SK-N-SH (cell line): Measurements from ENCODE around the gene JPH3.

Experiments
- ELF1 ChIP-seq: IDR thresholded peaks from 2 replicates; pipeline ENCODE4 v1.4.0; 2012
- GABPA ChIP-seq: IDR thresholded peaks from 2 replicates; pipeline ENCODE4 v1.4.0; 2012; ENCODE audit warnings: low read depth, mild to moderate bottlenecking
- SIN3A ChIP-seq: IDR thresholded peaks from 2 replicates; pipeline ENCODE4 v1.6.1; 2012; ENCODE audit warnings: low read depth, mild to moderate bottlenecking, low read length, moderate library complexity, borderline replicate concordance
- ZBTB33 ChIP-seq: IDR thresholded peaks from 2 replicates; pipeline ENCODE4 v1.4.0; 2012; ENCODE audit warnings: low read depth, borderline replicate concordance
- TF ChIP-seq, protein P1 (sequence below): fragments of 200-600 bp; sonication (generic); IDR thresholded peaks from 2 replicates; pipeline ENCODE4 v1.6.1; 2017; ENCODE audit warnings: antibody characterized with exemption, mild to moderate bottlenecking, moderate library complexity
- TF ChIP-seq, protein P2 (sequence below): IDR thresholded peaks from 2 replicates; pipeline ENCODE4; 2012

GRCh38 chr16:87690911-87691685 lies 88.8 kb downstream of the JPH3 start:
- no peak for TF ChIP-seq ELF1
- TF ChIP-seq GABPA = no peak
- TF ChIP-seq, protein P1, sequence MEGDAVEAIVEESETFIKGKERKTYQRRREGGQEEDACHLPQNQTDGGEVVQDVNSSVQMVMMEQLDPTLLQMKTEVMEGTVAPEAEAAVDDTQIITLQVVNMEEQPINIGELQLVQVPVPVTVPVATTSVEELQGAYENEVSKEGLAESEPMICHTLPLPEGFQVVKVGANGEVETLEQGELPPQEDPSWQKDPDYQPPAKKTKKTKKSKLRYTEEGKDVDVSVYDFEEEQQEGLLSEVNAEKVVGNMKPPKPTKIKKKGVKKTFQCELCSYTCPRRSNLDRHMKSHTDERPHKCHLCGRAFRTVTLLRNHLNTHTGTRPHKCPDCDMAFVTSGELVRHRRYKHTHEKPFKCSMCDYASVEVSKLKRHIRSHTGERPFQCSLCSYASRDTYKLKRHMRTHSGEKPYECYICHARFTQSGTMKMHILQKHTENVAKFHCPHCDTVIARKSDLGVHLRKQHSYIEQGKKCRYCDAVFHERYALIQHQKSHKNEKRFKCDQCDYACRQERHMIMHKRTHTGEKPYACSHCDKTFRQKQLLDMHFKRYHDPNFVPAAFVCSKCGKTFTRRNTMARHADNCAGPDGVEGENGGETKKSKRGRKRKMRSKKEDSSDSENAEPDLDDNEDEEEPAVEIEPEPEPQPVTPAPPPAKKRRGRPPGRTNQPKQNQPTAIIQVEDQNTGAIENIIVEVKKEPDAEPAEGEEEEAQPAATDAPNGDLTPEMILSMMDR = no peak
- TF ChIP-seq SIN3A = no peak
- TF ChIP-seq, protein P2, sequence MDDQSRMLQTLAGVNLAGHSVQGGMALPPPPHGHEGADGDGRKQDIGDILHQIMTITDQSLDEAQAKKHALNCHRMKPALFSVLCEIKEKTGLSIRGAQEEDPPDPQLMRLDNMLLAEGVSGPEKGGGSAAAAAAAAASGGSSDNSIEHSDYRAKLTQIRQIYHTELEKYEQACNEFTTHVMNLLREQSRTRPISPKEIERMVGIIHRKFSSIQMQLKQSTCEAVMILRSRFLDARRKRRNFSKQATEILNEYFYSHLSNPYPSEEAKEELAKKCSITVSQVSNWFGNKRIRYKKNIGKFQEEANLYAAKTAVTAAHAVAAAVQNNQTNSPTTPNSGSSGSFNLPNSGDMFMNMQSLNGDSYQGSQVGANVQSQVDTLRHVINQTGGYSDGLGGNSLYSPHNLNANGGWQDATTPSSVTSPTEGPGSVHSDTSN = no peak
- TF ChIP-seq ZBTB33 = no peak
